Measurements from ENCODE around the gene NKD2. TPM values are rescaled to one million over a fixed set of nuclear protein-coding genes. Genes with fewer than 3 reads are reported as not detected.

NKD2 gene
- total RNA-seq, 1 experiment from 2014 or later, result 0.21 TPM

DNA sequence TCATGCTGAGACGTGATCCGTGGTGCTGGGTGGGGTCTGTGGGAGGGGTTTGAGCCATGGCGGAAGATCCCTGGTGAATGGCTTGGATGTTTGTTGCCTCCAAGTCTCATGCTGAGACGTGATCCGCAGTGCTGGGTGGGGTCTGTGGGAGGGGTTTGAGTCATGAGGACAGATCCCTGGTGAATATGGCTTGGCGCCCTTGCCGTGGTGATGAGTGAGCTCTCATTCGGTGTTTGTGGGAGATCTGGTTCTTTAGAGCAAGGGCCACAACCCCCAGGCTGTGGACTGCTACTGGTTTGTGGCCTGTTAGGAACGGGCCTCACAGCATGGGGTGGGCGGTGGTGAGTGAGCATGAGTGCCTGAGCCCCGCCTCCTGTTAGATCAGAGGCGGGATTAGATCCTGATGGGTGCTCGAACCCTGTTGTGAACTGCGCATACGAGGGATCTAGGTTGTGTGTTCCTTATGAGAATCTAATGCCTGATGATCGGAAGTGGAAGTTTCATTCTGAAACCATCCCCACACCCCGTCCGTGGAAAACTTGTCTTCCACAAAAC, 31.2 kb downstream of the NKD2 start:
- Mint-ChIP-seq H3K4me3 (ENCODE audit: unreplicated experiment) (no peak overlapping the region), H3K27ac (ENCODE audit: low read depth, unreplicated experiment) (no peak overlapping the region), H3K4me1 (ENCODE audit: insufficient read depth, unreplicated experiment) (no peaks in the 10 kb centered on the region), H3K36me3 (ENCODE audit: insufficient read depth, unreplicated experiment) (no peaks in the 10 kb centered on the region), H3K27me3 (ENCODE audit: insufficient read depth, unreplicated experiment) (no peaks in the 10 kb centered on the region), H3K9me3 (ENCODE audit: unreplicated experiment) (peaks cover 47% of the 10 kb centered on the region)
- BruUV-seq (replicated peaks), result no TSS peak
- CTCF ChIA-PET, result interaction anchor here (0.8 kb wide), 1 partner anchor 29 kb away, joined by 3 read pairs; no protein-coding TSS in a partner anchor
- intact Hi-C loops (cut with micrococcal nuclease), result no loop called here
- POLR2A ChIA-PET, result no interaction called here
- no peak for DNase-seq (ENCODE audit: unreplicated experiment)
- TF ChIP-seq, protein P1, sequence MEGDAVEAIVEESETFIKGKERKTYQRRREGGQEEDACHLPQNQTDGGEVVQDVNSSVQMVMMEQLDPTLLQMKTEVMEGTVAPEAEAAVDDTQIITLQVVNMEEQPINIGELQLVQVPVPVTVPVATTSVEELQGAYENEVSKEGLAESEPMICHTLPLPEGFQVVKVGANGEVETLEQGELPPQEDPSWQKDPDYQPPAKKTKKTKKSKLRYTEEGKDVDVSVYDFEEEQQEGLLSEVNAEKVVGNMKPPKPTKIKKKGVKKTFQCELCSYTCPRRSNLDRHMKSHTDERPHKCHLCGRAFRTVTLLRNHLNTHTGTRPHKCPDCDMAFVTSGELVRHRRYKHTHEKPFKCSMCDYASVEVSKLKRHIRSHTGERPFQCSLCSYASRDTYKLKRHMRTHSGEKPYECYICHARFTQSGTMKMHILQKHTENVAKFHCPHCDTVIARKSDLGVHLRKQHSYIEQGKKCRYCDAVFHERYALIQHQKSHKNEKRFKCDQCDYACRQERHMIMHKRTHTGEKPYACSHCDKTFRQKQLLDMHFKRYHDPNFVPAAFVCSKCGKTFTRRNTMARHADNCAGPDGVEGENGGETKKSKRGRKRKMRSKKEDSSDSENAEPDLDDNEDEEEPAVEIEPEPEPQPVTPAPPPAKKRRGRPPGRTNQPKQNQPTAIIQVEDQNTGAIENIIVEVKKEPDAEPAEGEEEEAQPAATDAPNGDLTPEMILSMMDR (IDR thresholded peaks at IDR 0.05; ENCODE audit: unreplicated experiment), result no peak

DNA sequence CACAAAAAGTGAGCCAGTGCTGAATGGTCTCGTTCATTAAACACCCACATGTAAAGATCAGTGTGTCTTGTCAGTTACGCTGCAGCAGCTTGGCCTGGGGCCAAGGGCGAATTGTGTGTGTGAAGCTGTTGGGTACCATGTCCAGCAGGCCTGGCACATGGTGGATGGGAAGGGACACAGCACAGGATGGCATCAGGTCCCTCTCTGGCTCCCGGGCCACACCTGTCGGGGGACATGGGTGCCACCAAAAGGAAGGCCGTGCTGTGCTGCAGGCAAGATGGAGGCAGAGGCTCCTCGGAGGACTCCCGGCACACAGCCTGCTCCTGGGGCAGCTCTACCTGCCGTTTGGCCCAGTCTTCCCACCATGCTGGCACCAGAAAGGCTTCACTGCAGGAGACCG, 32.0 kb downstream of the NKD2 start:
- no peak overlapping the region for H3K27ac Mint-ChIP-seq (ENCODE audit: low read depth, unreplicated experiment)
- no peaks in the 10 kb centered on the region for H3K36me3 Mint-ChIP-seq (ENCODE audit: insufficient read depth, unreplicated experiment)
- no TSS peak for BruUV-seq (replicated peaks)
- H3K9me3 Mint-ChIP-seq (ENCODE audit: unreplicated experiment), result peaks cover 48% of the 10 kb centered on the region
- DNase-seq (ENCODE audit: unreplicated experiment), result no peak
- intact Hi-C loops (cut with micrococcal nuclease), result no loop called here
- ChIA-PET POLR2A (no interaction called here), CTCF (interaction anchor here (0.6 kb wide), 1 partner anchor 615 kb away, joined by 3 read pairs; no protein-coding TSS in a partner anchor)
- no peak overlapping the region for H3K4me3 Mint-ChIP-seq (ENCODE audit: unreplicated experiment)
- H3K27me3 Mint-ChIP-seq (ENCODE audit: insufficient read depth, unreplicated experiment), result no peaks in the 10 kb centered on the region
- no peaks in the 10 kb centered on the region for H3K4me1 Mint-ChIP-seq (ENCODE audit: insufficient read depth, unreplicated experiment)
- TF ChIP-seq, protein P1 (IDR thresholded peaks at IDR 0.05; ENCODE audit: unreplicated experiment), result no peak

- Mint-ChIP-seq H3K36me3 (ENCODE audit: insufficient read depth, unreplicated experiment) (no peaks in the 10 kb centered on the region), H3K27ac (ENCODE audit: low read depth, unreplicated experiment) (no peak overlapping the region), H3K4me1 (ENCODE audit: insufficient read depth, unreplicated experiment) (no peaks in the 10 kb centered on the region), H3K27me3 (ENCODE audit: insufficient read depth, unreplicated experiment) (no peaks in the 10 kb centered on the region), H3K9me3 (ENCODE audit: unreplicated experiment) (peaks cover 58% of the 10 kb centered on the region), H3K4me3 (ENCODE audit: unreplicated experiment) (no peak overlapping the region)
- no peak for DNase-seq (ENCODE audit: unreplicated experiment)
- TF ChIP-seq, protein P1 (IDR thresholded peaks at IDR 0.05; ENCODE audit: unreplicated experiment), result no peak
- no TSS peak for BruUV-seq (replicated peaks)
- CTCF ChIA-PET, result interaction anchor here (0.6 kb wide), 1 partner anchor 616 kb away, joined by 3 read pairs; no protein-coding TSS in a partner anchor
- intact Hi-C loops (cut with micrococcal nuclease), result no loop called here
- POLR2A ChIA-PET, result no interaction called here
Measured at GRCh38 chr5:1041225-1042143, 32.9 kb downstream of the NKD2 start.

DNA sequence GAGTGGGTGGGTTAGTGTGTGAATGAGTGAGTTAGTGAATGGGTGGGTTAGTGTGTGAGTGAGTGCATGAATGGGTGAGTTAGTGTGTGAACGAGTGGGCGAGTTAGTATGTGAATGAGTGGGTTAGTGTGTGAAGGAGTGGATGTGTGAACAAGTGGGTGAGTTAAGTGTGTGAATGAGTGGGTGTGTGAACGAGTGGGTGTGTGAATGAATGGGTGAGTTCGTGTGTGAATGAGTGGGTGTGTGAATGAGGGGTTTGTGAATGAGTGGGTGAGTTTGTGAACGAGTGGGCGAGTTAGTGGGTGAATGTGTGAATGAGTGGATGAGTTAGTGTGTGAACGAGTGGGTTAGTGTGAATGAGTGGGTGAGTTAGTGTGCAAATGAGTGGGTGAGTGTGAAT, 34.0 kb downstream of the NKD2 start:
- BruUV-seq (replicated peaks), result no TSS peak

More for the DNA sequence above, 34.0 kb downstream of the NKD2 start:
- intact Hi-C loops (cut with micrococcal nuclease), result no loop called here
- ChIA-PET POLR2A (no interaction called here), CTCF (no interaction called here)
- H3K4me1 Mint-ChIP-seq (ENCODE audit: insufficient read depth, unreplicated experiment), result no peaks in the 10 kb centered on the region
- H3K27ac Mint-ChIP-seq (ENCODE audit: low read depth, unreplicated experiment), result no peak overlapping the region
- no peak for DNase-seq (ENCODE audit: unreplicated experiment)
- TF ChIP-seq, protein P1 (IDR thresholded peaks at IDR 0.05; ENCODE audit: unreplicated experiment), result no peak
- no peak overlapping the region for H3K4me3 Mint-ChIP-seq (ENCODE audit: unreplicated experiment)
- no peaks in the 10 kb centered on the region for H3K36me3 Mint-ChIP-seq (ENCODE audit: insufficient read depth, unreplicated experiment)
- peaks cover 69% of the 10 kb centered on the region for H3K9me3 Mint-ChIP-seq (ENCODE audit: unreplicated experiment)
- no peaks in the 10 kb centered on the region for H3K27me3 Mint-ChIP-seq (ENCODE audit: insufficient read depth, unreplicated experiment)
